Fibroblast of mammary gland (primary cell): Measurements from ENCODE around the gene PIK3AP1.

ENCODE experiments used
- DNase-seq: peaks from one replicate; pipeline ENCODE4 v3.0.0-alpha.2; 2010; ENCODE audit warnings: low read depth
- H3K4me3 ChIP-seq: 2 replicates; pipeline ENCODE4 v1.5.1; 2011; ENCODE audit warnings: low read depth, mild to moderate bottlenecking, low read length, moderate library complexity; ENCODE audit not compliant: control insufficient read depth
- CTCF ChIP-seq: conservative IDR thresholded peaks from 2 replicates; pipeline ENCODE4 v1.5.1; 2011; ENCODE audit warnings: low read depth, low read length, inconsistent platforms; ENCODE audit not compliant: control insufficient read depth, insufficient read depth

PIK3AP1 gene

GRCh38 chr10:96570983-96571964 is 149.0 kb downstream of the PIK3AP1 start:
- no peak for DNase-seq
- TF ChIP-seq CTCF = no peak
- no peak overlapping the region for H3K4me3 ChIP-seq

- H3K4me3 ChIP-seq = no peak overlapping the region
- TF ChIP-seq CTCF = no peak
- DNase-seq = no peak
Measured at GRCh38 chr10:96570511-96570910, 149.8 kb downstream of the PIK3AP1 start.

- no peak for DNase-seq
- no peak overlapping the region for H3K4me3 ChIP-seq
- TF ChIP-seq CTCF = no peak
Measured at GRCh38 chr10:96568402-96568801, 151.9 kb downstream of the PIK3AP1 start.

- peak; percentile 66 for DNase-seq
- no peak overlapping the region for H3K4me3 ChIP-seq
- no peak for TF ChIP-seq CTCF
Measured at GRCh38 chr10:96565774-96566173, 154.5 kb downstream of the PIK3AP1 start.

GRCh38 chr10:96560966-96561887 is 159.1 kb downstream of the PIK3AP1 start:
- TF ChIP-seq CTCF = no peak
- peak; percentile 66 for DNase-seq
- no peak overlapping the region for H3K4me3 ChIP-seq

- H3K4me3 ChIP-seq = no peak overlapping the region
- TF ChIP-seq CTCF = no peak
- DNase-seq = no peak
Measured at GRCh38 chr10:96560489-96560888, 159.8 kb downstream of the PIK3AP1 start.
